Measurements from ENCODE around the gene GAA. TPM values are rescaled to one million over a fixed set of nuclear protein-coding genes. Genes with fewer than 3 reads are reported as not detected.

The GAA gene
- total and polyA plus RNA-seq, 8 donors = 24.1 to 105 (median 36.9) TPM

DNA sequence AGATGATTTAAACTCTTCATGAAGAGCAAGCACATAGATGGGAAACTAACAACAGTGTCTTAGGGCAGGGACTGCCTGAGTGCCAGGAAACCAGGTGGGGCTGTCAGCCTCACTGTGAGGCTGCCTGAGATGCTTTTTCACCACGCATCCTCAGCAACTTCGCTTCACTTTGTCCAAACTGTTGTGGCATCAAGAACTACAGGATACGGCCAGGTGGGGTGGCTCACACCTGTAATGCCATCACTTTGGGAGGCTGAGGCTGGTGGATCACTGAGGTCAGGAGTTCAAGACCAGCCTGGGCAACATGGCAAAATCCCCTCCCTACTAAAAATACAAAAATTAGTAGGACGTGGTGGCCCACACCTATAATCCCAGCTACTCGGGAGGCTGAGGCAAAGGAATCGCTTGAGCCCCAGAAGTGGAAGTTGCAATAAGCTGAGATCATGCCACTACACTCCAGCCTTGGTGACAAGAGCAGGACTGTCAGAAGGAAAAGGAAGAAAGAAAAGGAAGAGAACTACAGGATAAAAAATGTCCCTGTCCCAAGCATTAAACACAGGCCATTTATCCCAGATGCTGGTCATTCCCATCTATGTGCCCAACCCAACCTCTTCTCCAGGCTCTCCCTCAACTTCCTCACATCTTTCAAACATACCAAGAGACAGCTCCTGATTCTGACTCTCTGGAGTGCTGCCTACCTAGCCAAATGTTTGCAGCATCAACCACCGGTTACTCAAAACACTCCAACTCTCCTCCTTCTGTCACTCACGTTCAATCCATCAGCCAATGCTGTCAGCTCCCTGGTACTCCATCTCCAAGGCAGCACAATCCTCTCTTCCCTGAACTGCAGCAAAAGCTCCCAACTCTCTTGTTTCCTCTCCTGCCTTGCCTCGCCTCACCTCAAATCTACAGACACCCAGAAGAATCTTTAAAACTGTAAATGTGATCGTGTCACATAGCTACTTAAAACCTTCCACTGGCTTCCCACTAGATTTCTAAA lies 44.0 kb downstream of the GAA start:
- Histone ChIP-seq H3K9me3 (no peaks in the 10 kb centered on the region), H3K27me3 (no peaks in the 10 kb centered on the region), H3K27ac (no peak overlapping the region), H3K4me3 (peak overlapping the region; percentile 94 to 97), H3K4me1 (peaks cover 10 to 35% of the 10 kb centered on the region in 2 donors), H3K36me3 (peaks cover 3 to 37% of the 10 kb centered on the region in 2 donors)
- TF ChIP-seq, protein P1, sequence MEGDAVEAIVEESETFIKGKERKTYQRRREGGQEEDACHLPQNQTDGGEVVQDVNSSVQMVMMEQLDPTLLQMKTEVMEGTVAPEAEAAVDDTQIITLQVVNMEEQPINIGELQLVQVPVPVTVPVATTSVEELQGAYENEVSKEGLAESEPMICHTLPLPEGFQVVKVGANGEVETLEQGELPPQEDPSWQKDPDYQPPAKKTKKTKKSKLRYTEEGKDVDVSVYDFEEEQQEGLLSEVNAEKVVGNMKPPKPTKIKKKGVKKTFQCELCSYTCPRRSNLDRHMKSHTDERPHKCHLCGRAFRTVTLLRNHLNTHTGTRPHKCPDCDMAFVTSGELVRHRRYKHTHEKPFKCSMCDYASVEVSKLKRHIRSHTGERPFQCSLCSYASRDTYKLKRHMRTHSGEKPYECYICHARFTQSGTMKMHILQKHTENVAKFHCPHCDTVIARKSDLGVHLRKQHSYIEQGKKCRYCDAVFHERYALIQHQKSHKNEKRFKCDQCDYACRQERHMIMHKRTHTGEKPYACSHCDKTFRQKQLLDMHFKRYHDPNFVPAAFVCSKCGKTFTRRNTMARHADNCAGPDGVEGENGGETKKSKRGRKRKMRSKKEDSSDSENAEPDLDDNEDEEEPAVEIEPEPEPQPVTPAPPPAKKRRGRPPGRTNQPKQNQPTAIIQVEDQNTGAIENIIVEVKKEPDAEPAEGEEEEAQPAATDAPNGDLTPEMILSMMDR (IDR thresholded peaks at IDR 0.05) = no peak
- ATAC-seq (no peak), DNase-seq (no peak)
- intact Hi-C loops (cut with DNase I) = no loop called here

DNA sequence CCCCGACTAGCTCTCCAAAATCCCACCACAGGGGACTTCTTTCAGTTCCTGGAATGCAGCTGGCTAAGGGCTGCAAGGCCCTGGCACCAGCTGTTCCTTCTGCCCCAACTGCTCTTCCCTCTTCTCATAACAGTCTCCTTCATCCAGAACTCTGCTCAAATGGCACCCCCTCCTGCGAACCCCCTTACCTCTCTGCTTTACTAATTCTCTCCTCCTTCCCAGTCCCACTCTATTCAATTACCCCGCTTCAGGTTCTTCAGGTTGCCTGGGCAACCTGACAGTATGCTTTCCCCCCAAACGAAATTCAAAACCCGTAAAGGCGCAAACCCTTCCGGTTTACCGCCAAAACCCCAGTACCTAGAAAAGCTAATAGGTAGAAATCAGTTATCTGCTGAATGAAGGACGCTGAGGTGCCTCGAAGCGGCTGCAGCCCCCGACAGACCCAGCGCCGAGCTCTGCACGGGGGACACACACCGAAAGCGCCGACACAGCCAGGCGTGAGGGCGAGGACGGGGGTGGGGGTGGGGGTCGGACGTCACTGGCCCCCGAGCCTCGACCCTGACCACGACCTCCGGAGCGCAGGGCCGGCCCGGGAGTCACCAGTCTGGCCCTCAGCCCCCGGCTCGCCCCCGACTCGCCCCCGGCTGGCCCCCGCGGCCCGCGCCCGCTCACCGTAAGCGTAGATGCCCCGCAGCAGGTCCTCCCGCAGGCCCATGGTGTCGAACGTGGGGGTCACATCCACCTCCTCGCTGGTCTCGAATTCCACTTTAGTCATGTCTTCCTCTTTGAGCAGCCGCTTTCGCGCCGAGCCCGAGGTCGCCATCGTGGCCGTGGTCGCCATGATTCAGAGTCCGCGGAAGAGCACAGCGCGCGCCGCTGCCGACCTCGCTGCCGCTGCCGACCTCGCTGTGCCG lies 45.0 kb downstream of the GAA start:
- DNase-seq (peak in 2 of 4 donors; percentile 32 to 46), ATAC-seq (peak; percentile 12)
- Histone ChIP-seq H3K27me3 (no peaks in the 10 kb centered on the region), H3K36me3 (peaks cover 3 to 27% of the 10 kb centered on the region in 2 donors), H3K9me3 (no peaks in the 10 kb centered on the region), H3K27ac (peak overlapping the region; percentile 91), H3K4me3 (peak overlapping the region; percentile 94 to 97), H3K4me1 (peaks cover 10 to 38% of the 10 kb centered on the region in 2 donors)
- intact Hi-C loops (cut with DNase I) = no loop called here
- TF ChIP-seq, protein P1 (IDR thresholded peaks at IDR 0.05) = no peak

GRCh38 chr17:80147035-80147822 lies 45.8 kb downstream of the GAA start, which contains the start of gene EIF4A3:
EIF4A3 (minus strand) TSS chr17:80147128; CDS start chr17:80146961, 167 bp downstream.
- Histone ChIP-seq H3K27me3 (no peaks in the 10 kb centered on the region), H3K9me3 (no peaks in the 10 kb centered on the region), H3K36me3 (peaks cover 3 to 18% of the 10 kb centered on the region in 2 donors), H3K4me3 (peak within 1 kb of the TSS; percentile 94 to 97), H3K4me1 (peaks cover 10 to 45% of the 10 kb centered on the region in 2 donors), H3K27ac (peak within 1 kb of the TSS; percentile 91)
- TF ChIP-seq, protein P1 (IDR thresholded peaks at IDR 0.05) = no peak
- ATAC-seq = peak; percentile 95
- intact Hi-C loops (cut with DNase I) = no loop called here
- peak; percentile 98 to 100 (median 99) for DNase-seq

- H3K4me1 ChIP-seq = peaks cover 0 to 35% of the 10 kb centered on the region in 2 donors
- no peaks in the 10 kb centered on the region for H3K36me3 ChIP-seq
- H3K9me3 ChIP-seq = peaks cover 0 to 14% of the 10 kb centered on the region in 2 donors
- TF ChIP-seq, protein P1 (IDR thresholded peaks at IDR 0.05) = no peak
- no peak overlapping the region for H3K4me3 ChIP-seq
- H3K27me3 ChIP-seq = no peaks in the 10 kb centered on the region
- ATAC-seq = no peak
- intact Hi-C loops (cut with DNase I) = no loop called here
- peak overlapping the region; percentile 7 to 72 for H3K27ac ChIP-seq
- DNase-seq = no peak
Measured at GRCh38 chr17:80151333-80151732, 50.0 kb downstream of the GAA start.
